ENCODE measurements around the gene CCDC57. TPM values are rescaled to one million over a fixed set of nuclear protein-coding genes. Genes with fewer than 3 reads are reported as not detected.

The CCDC57 gene
- total and polyA plus RNA-seq, 9 of the 15 experiments (the other 6 are each of a cell fraction or from before 2014, with no cell fraction given) = 0.83 to 36.2 (median 13.6) TPM

- TF ChIP-seq FOXP4 (CRISPR knock-in tag; IDR thresholded peaks at IDR 0.05; ENCODE audit: borderline replicate concordance) = no peak
- TF ChIP-seq TAF15 (IDR thresholded peaks at IDR 0.05; ENCODE audit: low read depth, low read length) = no peak
- TF ChIP-seq ATF3 (IDR thresholded peaks at IDR 0.05) = peak; percentile 29; the same call in 1 of the 2 replicates
- TF ChIP-seq ATF3 (CRISPR knock-in tag; conservative IDR thresholded peaks at IDR 0.05) = no peak
- no peak for TF ChIP-seq CREB1 (IDR thresholded peaks at IDR 0.05)
- no peak for TF ChIP-seq CREB1 (CRISPR knock-in tag; IDR thresholded peaks at IDR 0.05)
- TF ChIP-seq HDGF (IDR thresholded peaks at IDR 0.05) = no peak
- TF ChIP-seq RUNX1 (IDR thresholded peaks at IDR 0.05; ENCODE audit: low read depth) = no peak
- no peak for TF ChIP-seq TAL1 (IDR thresholded peaks at IDR 0.05)
- TF ChIP-seq XRCC5 (IDR thresholded peaks at IDR 0.05; ENCODE audit: low read depth, low read length) = no peak
- no peak for TF ChIP-seq SIN3B (IDR thresholded peaks at IDR 0.05; ENCODE audit: low read depth)
- TF ChIP-seq ATF7 (IDR thresholded peaks at IDR 0.05) = no peak
- TF ChIP-seq MAZ (CRISPR knock-in tag; conservative IDR thresholded peaks at IDR 0.05 in 1 of 2, IDR thresholded peaks at IDR 0.05 in 1 of 2) = peak in 1 of 2 experiments; percentile 44
These were observed 789 bp upstream of the CCDC57 start (continued) for GRCh38 chr17:82213251-82214011.
